ENCODE results near the gene SLC39A8. TPM values are rescaled to one million over a fixed set of nuclear protein-coding genes. Genes with fewer than 3 reads are reported as not detected.
A peak's percentile ranks its signal among the peaks of the same experiment; 100 is the strongest.

The SLC39A8 gene
- total and polyA plus RNA-seq, 9 of the 15 experiments (the other 6 are each of a cell fraction or from before 2014, with no cell fraction given), result 8.2 to 30.3 (median 25.0) TPM

- TF ChIP-seq CEBPZ (IDR thresholded peaks at IDR 0.05; ENCODE audit: borderline replicate concordance, low read depth, low read length) (no peak), ETV1 (tag; conservative IDR thresholded peaks at IDR 0.05; ENCODE audit: low read depth) (peak; percentile 34; the same call in 1 of the 2 replicates), BHLHE40 (IDR thresholded peaks at IDR 0.05; ENCODE audit: low read length) (peak; percentile 47; the same call in 1 of the 2 replicates), ETS2 (tag; IDR thresholded peaks at IDR 0.05; ENCODE audit: borderline replicate concordance, poor library complexity, severe bottlenecking) (no peak), EGR1 (conservative IDR thresholded peaks at IDR 0.05) (peak; percentile 96), MTA2 (IDR thresholded peaks at IDR 0.05; ENCODE audit: low read depth) (peak; percentile 63; the same call in 1 of the 2 replicates), CBFA2T3 (IDR thresholded peaks at IDR 0.05) (peak; percentile 88), TCF3 (CRISPR knock-in tag; IDR thresholded peaks at IDR 0.05) (peak; percentile 54), CCNT2 (IDR thresholded peaks at IDR 0.05; ENCODE audit: borderline replicate concordance, extremely low read depth, insufficient read length, low read depth, low read length) (peak; percentile 48), SP1 (CRISPR knock-in tag; IDR thresholded peaks at IDR 0.05) (peak; percentile 42; the same call in 1 of the 2 replicates), HES1 (IDR thresholded peaks at IDR 0.05; ENCODE audit: low read depth) (peak; percentile 70; the same call in 1 of the 2 replicates), TEAD4 (IDR thresholded peaks at IDR 0.05; ENCODE audit: low read length) (peak; percentile 89), TEAD4 (CRISPR knock-in tag; IDR thresholded peaks at IDR 0.05; ENCODE audit: borderline replicate concordance) (no peak), ZBTB40 (IDR thresholded peaks at IDR 0.05) (peak; percentile 82), ZBTB40 (CRISPR knock-in tag; IDR thresholded peaks at IDR 0.05) (peak; percentile 34; the same call in 1 of the 2 replicates)
Measured at GRCh38 chr4:102343964-102344519, 1.2 kb downstream of the SLC39A8 start (continued).
